Caco-2 (cell line): ENCODE measurements around the gene CRAT. TPM values are rescaled to one million over a fixed set of nuclear protein-coding genes. Genes with fewer than 3 reads are reported as not detected.

Source experiments
- BruUV-seq: library from RNA; stranded (reverse); fragments of 400-500 nt; replicated peaks from 2 replicates; lab custom pipeline; 2021; lab: Mats Ljungman, UMichigan
- CTCF ChIA-PET: fragments of 300-600 bp; sonication (Branson Sonifier 250); formaldehyde crosslinking; loops from one replicate; lab custom pipeline; 2022; ENCODE audit warnings: antibody characterized with exemption; lab: Charles Lee
- POLR2A ChIA-PET: fragments of 300-600 bp; sonication (Branson Sonifier 250); formaldehyde crosslinking; loops from one replicate; lab custom pipeline; 2022; ENCODE audit warnings: antibody characterized with exemption; lab: Charles Lee
- DNase-seq, 2 experiments: peaks; one replicate each; pipeline versions ENCODE4 v3.0.0 to v3.0.0-alpha.2; 2020 to 2022
- H3K27me3 ChIP-seq: replicated peaks from 2 replicates; pipeline ENCODE4 v1.6.0; 2011; ENCODE audit warnings: low read length; ENCODE audit not compliant: control insufficient read depth, insufficient read depth
- H3K36me3 ChIP-seq: 2 replicates; pipeline ENCODE4 v1.5.1; 2011; ENCODE audit warnings: low read length; ENCODE audit not compliant: control insufficient read depth, insufficient read depth
- H3K4me1 ChIP-seq: fragments of 250-450 bp; sonication (Bioruptor Pico); 2 replicates; pipeline ENCODE4 v1.5.1; 2020; ENCODE audit warnings: mild to moderate bottlenecking
- H3K4me3 ChIP-seq: 2 replicates; pipeline ENCODE4 v1.5.1; 2011; ENCODE audit warnings: low read depth, mild to moderate bottlenecking, control low read depth, low read length
- H3K9me3 ChIP-seq: fragments of 250-450 bp; sonication (Bioruptor Pico); 2 replicates; pipeline ENCODE4 v1.5.1; 2020; ENCODE audit warnings: mild to moderate bottlenecking, moderate library complexity
- H3K27ac Mint-ChIP-seq: one replicate; pipeline ENCODE4 v1.8.0; 2022; ENCODE audit warnings: mixed read lengths; ENCODE audit not compliant: unreplicated experiment
- H3K27me3 Mint-ChIP-seq: one replicate; pipeline ENCODE4 v1.8.0; 2022; ENCODE audit warnings: mixed read lengths; ENCODE audit not compliant: insufficient read depth, unreplicated experiment
- H3K36me3 Mint-ChIP-seq: one replicate; pipeline ENCODE4 v1.8.0; 2022; ENCODE audit warnings: mild to moderate bottlenecking, mixed read lengths; ENCODE audit not compliant: insufficient read depth, unreplicated experiment
- H3K4me1 Mint-ChIP-seq: one replicate; pipeline ENCODE4 v1.8.0; 2022; ENCODE audit warnings: low read depth, mixed read lengths; ENCODE audit not compliant: unreplicated experiment
- H3K4me3 Mint-ChIP-seq: one replicate; pipeline ENCODE4 v1.8.0; 2022; ENCODE audit warnings: mild to moderate bottlenecking, moderate library complexity, mixed read lengths; ENCODE audit not compliant: unreplicated experiment
- H3K9me3 Mint-ChIP-seq: one replicate; pipeline ENCODE4 v1.8.0; 2022; ENCODE audit warnings: mixed read lengths; ENCODE audit not compliant: unreplicated experiment
- intact Hi-C: fragments of 100-400 bp; cut with micrococcal nuclease; formaldehyde crosslinking; loops from one replicate; pipeline ENCODE4 v1.10.0; 2022; ENCODE audit not compliant: unreplicated experiment
- total RNA-seq: library from RNA; stranded (reverse); gene quantifications from 2 replicates; pipeline ENCODE4 v1.2.3, GENCODE V29; 2022
- TF ChIP-seq, protein P1 (sequence below), 2 experiments: fragments of 200-600 bp in 1 of 2; IDR thresholded peaks; 1 replicate in 1 of 2; 2 replicates in 1 of 2; pipeline versions ENCODE4 v1.5.1 to v1.8.0; 2011 to 2022; ENCODE audit warnings: antibody characterized with exemption in 1 of 2, control low read depth in 1 of 2, inconsistent platforms in 1 of 2, low read depth in 1 of 2, low read length in 1 of 2, mild to moderate bottlenecking in 1 of 2, moderate library complexity in 1 of 2; ENCODE audit not compliant: insufficient read depth in 1 of 2, severe bottlenecking in 1 of 2, unreplicated experiment in 1 of 2

CRAT gene
- total RNA-seq, 1 experiment from 2014 or later: 20.7 TPM

- TF ChIP-seq, protein P1, sequence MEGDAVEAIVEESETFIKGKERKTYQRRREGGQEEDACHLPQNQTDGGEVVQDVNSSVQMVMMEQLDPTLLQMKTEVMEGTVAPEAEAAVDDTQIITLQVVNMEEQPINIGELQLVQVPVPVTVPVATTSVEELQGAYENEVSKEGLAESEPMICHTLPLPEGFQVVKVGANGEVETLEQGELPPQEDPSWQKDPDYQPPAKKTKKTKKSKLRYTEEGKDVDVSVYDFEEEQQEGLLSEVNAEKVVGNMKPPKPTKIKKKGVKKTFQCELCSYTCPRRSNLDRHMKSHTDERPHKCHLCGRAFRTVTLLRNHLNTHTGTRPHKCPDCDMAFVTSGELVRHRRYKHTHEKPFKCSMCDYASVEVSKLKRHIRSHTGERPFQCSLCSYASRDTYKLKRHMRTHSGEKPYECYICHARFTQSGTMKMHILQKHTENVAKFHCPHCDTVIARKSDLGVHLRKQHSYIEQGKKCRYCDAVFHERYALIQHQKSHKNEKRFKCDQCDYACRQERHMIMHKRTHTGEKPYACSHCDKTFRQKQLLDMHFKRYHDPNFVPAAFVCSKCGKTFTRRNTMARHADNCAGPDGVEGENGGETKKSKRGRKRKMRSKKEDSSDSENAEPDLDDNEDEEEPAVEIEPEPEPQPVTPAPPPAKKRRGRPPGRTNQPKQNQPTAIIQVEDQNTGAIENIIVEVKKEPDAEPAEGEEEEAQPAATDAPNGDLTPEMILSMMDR (IDR thresholded peaks at IDR 0.05; ENCODE audit: insufficient read depth in 1 of 2, low read depth in 1 of 2, low read length in 1 of 2, severe bottlenecking in 1 of 2, unreplicated experiment in 1 of 2): no peak
- CTCF ChIA-PET: interaction anchor here (0.5 to 1.5 kb wide), 5 partner anchors 14 to 645 kb away, joined by 3 to 8 read pairs (median 3); no protein-coding TSS in a partner anchor
- Mint-ChIP-seq H3K4me1 (peaks cover 29% of the 10 kb centered on the region), H3K4me3 (peak overlapping the region; percentile 29), H3K27ac (peak overlapping the region; percentile 93), H3K9me3 (no peaks in the 10 kb centered on the region), H3K36me3 (peaks cover 47% of the 10 kb centered on the region), H3K27me3 (no peaks in the 10 kb centered on the region)
- Histone ChIP-seq H3K9me3 (no peaks in the 10 kb centered on the region), H3K4me3 (no peak overlapping the region), H3K4me1 (peaks cover 55% of the 10 kb centered on the region), H3K36me3 (peaks cover 5% of the 10 kb centered on the region), H3K27me3 (no peaks in the 10 kb centered on the region)
- peak; percentile 55 to 76 for DNase-seq
- POLR2A ChIA-PET: interaction anchor here (1.3 kb wide), 1 partner anchor 32 kb away, joined by 11 read pairs; the partner anchor contains the start of gene IER5L
- no TSS peak for BruUV-seq
- intact Hi-C loops: no loop called here
Measured at GRCh38 chr9:129145841-129146292, 35.3 kb upstream of the CRAT start.

- intact Hi-C loops: no loop called here
Measured at GRCh38 chr9:129145316-129145715, 34.7 kb upstream of the CRAT start.

More at GRCh38 chr9:129145316-129145715, 34.7 kb upstream of the CRAT start:
- BruUV-seq: no TSS peak
- Histone ChIP-seq H3K27me3 (no peaks in the 10 kb centered on the region), H3K9me3 (no peaks in the 10 kb centered on the region), H3K4me1 (peaks cover 57% of the 10 kb centered on the region), H3K4me3 (no peak overlapping the region), H3K36me3 (peaks cover 5% of the 10 kb centered on the region)
- CTCF ChIA-PET: interaction anchor here (0.7 to 1.5 kb wide), 2 partner anchors 14 to 479 kb away, joined by 4 to 8 read pairs; no protein-coding TSS in a partner anchor
- Mint-ChIP-seq H3K9me3 (no peaks in the 10 kb centered on the region), H3K36me3 (peaks cover 45% of the 10 kb centered on the region), H3K4me1 (peaks cover 29% of the 10 kb centered on the region), H3K27ac (peak overlapping the region; percentile 93), H3K27me3 (no peaks in the 10 kb centered on the region), H3K4me3 (no peak overlapping the region)
- POLR2A ChIA-PET: interaction anchor here (1.3 kb wide), 1 partner anchor 33 kb away, joined by 11 read pairs; the partner anchor contains the start of gene IER5L
- no peak for DNase-seq
- TF ChIP-seq, protein P1 (IDR thresholded peaks at IDR 0.05; ENCODE audit: insufficient read depth in 1 of 2, low read depth in 1 of 2, low read length in 1 of 2, severe bottlenecking in 1 of 2, unreplicated experiment in 1 of 2): no peak
